HG03521 (cell line): Measurements from ENCODE around the gene TH.

Source experiments
- ATAC-seq: cut with Tn5 transposase; IDR thresholded peaks from one replicate; pipeline ENCODE4 v1.9.1; 2021; ENCODE audit warnings: mild to moderate bottlenecking, moderate library complexity; ENCODE audit not compliant: unreplicated experiment

The TH gene

GRCh38 chr11:2163428-2163978 is 8.1 kb downstream of the TH start:
- no peak for ATAC-seq

GRCh38 chr11:2160736-2161259 is 10.8 kb downstream of the TH start, which contains the start of gene INS:
TSS of gene INS (minus strand) at chr11:2161209. CDS start at chr11:2160971, 238 bp downstream.
- ATAC-seq, result no peak

DNA sequence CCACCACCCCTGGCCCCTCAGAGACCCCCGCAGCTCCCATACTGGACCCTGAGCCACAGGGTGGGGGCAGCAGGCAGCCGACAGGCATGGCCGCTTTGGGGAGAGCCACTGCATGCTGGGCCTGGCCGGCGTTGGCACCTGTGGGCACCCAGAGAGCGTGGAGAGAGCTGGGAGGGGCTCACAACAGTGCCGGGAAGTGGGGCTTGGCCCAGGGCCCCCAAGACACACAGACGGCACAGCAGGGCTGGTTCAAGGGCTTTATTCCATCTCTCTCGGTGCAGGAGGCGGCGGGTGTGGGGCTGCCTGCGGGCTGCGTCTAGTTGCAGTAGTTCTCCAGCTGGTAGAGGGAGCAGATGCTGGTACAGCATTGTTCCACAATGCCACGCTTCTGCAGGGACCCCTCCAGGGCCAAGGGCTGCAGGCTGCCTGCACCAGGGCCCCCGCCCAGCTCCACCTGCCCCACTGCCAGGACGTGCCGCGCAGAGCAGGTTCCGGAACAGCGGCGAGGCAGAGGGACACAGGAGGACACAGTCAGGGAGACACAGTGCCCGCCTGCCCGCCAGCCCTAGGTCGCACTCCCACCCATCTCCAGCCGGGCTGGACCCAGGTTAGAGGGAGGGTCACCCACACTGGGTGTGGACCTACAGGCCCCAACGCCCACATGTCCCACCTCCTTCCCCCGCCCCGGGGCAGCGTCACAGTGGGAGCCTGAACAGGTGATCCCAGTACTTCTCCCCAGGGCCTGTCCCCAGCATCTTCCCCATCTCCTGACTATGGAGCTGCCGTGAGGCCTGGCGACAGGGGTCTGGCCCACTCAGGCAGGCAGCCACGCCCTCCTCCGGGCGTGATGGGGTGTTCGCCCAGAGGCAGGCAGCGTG is 11.8 kb downstream of the TH start:
- no peak for ATAC-seq

DNA sequence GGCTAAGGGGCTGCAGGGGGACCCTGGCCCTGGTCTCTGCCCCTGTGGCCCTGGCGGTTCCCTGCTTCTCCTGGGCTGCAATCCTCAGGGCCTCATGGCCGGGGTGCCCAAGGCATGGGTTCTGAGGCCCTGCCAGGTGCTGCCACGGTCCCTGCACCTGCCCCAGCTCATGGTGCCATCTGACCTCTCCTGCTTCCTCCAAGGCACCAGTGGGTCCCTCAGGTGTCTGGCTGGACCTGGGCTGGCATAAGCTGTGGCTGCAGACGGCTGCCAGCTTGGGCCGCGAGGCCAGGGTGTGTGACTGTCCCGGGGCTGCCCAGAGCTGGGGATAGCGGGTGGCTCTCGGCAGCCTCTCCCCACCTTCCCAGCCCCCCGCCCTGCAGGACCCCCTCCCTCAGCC is 12.6 kb downstream of the TH start:
- ATAC-seq, result no peak

GRCh38 chr11:2158296-2158737 is 13.3 kb downstream of the TH start:
- no peak for ATAC-seq

DNA sequence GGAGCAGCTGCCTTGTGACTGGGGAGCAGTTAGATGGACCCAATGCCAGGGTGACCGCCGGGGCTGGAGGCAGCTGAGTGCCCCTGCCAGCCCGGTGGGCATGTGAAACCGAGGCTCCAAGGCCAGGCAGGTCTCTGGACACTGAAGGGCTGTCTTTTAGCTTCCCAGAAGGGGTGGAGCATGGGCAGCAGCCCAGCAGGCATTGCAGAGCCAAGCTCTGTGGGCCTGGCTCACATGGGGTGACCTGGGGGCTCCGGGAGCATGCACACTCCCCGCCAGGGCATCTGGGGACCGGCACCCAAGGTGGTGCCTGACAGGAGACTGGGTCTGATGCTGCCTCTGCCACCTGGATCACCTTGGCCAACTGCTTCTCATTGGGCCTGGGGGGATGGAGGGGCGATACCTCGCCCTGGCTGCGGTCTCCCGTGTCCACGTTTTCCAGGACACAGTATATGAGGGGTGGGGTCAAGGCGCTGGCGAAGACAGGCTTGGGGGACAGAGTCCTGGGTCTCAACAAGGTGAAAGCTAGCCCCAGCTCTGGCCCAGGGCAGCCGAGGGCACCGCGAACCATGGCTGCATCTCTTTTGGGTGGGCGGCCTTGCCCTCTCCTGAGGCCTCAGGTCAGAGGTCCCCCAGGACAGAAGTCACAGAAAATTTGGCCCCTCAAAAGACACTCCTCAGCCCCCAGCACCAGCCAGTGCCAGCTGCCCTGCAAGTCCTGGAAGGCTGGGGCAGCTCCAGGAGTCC is 14.1 kb downstream of the TH start:
- no peak for ATAC-seq

DNA sequence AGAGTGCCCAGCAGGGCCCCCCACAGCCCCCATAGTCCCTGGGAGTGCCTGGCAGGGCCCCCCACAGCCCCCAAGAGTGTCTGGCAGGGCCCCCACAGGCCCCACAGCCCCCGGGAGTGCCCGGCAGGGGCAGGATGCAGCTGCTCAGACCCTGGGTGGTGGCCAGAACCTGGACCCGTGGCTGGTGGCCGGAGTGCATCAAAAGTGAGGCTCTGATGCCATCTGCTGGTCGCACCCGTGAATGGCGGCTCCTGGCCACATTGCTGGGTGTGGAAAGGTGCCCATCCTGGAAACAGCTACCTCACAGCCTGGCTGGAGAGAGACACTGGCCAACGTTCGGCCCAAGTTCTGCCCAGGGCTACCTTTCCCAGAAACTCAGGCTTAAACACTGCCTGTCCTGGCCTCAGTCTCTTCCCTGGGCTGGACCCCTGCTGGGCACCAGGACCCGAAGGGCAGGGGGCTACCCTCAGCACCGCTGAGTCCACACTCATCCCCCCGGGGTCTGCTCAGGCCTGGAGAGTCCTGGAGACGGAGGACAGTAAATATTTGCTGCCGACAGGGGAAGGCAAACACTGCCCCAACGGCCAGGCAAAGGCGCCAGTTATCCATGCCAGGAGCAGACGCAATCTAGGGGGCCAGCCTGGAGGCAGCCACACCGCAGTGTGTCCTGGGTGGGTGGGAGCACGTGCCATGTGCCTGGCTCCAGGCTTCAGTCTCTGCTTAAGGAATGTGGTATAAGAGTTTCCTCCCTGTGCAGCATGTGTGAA is 15.0 kb downstream of the TH start:
- no peak for ATAC-seq

GRCh38 chr11:2155511-2155910 is 16.1 kb downstream of the TH start:
- ATAC-seq, result no peak

- no peak for ATAC-seq
Observed at GRCh38 chr11:2154889-2155288, 16.7 kb downstream of the TH start.

DNA sequence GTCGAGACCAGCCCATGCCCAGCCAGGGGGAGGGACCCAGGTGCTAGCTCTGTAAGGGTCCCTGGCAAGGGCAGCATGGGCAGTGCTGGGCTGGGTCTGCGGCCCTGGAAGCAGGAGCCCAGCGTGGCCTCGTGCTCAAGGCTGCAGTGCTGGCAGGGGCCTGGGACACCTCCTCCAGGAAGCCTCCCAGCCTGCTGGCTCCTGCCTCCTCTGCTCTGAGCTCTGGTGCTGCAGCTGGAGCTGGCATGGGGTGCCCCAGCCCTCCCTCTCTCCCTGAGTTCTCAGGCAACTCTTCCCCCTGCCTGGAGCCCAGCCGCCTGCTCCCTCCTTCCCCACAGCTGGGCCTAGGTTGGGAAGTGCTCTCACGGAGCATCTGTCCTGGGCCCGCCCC is 17.4 kb downstream of the TH start:
- ATAC-seq, result no peak

- no peak for ATAC-seq
Observed at GRCh38 chr11:2153581-2154194, 17.9 kb downstream of the TH start.

DNA sequence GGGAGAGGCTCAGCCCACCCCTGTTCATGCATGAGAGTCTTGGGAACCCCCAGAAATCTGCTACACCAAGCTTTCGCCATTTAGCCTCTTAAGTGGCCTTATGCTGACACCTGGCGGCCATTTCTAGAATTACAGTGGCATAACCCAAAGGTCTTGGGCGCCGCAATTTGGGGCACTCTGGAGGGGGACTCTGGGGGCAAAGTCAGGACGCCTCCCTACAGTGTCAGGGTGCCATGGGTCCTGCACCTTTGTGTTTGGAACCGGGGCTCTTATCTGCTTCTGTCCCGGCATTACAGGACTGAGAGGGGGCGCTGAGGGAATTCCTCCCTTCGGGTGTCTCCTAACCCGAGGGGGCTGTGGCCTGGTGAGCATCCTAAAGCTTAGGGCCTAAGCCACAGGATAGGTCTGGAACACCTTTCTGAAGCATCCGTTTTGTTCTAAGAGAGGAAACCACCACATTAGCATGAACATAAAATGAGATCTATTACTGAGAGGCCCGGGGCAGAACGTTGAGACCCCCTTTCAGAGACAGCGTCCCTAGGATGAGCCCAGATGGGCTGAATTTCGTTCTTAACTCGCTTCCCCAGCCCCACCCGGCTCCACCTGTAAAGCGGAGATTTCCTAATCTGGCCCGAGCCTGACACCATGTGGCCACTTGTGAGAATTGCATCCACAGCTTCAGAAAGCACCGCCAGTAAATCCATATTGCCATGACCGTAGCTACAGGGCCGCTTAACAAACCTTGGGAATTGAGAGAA is 19.9 kb downstream of the TH start:
- no peak for ATAC-seq

- ATAC-seq, result no peak
Observed at GRCh38 chr11:2149864-2150847, 21.5 kb downstream of the TH start.

GRCh38 chr11:2149460-2149859 is 22.2 kb downstream of the TH start:
- ATAC-seq, result no peak

DNA sequence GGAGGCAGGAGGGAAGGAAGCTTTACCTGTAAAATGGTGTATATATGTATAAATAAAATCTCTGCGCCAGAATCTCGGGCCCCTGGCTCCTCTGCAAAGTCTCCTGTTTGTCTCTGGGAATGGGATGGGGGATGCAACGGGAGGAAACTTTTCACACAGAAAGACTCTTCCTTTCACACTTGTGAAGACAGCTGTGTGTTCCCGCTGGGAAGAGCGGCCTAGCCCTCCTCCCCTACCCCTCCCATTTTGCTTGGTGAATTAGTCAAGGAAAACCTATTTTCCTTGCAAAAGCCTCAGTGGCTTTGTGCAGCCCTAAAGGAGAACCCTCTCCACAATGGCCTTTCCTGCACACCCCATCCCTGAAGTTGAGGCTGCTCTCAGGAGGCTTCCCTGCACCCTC is 23.0 kb downstream of the TH start:
- no peak for ATAC-seq

- ATAC-seq, result no peak
Observed at GRCh38 chr11:2147391-2147790, 24.2 kb downstream of the TH start.

DNA sequence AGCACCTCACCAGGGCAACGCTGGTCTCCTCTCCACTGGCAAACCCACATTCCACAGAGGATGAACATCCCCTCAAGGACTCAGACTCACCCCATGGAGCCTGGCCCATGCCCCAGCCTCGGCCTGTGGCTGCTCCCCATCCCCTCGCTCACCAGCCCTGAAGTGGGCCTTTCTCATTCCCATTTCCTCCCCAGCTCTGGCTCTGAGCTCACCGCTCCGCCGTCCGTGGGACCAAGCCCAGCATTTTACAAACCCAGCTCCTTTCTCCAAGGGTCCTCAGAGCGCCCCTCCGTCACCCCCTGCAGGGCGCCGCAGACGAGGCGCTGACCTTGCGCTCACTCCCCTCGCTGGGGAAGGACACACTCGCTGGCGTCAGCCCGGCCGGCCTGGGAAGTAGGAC is 25.6 kb downstream of the TH start:
- no peak for ATAC-seq

- no peak for ATAC-seq
Observed at GRCh38 chr11:2144544-2145248, 26.9 kb downstream of the TH start.
